HG02970 (cell line): ENCODE measurements around the gene TMEM259.

ENCODE experiments used
- ATAC-seq: cut with Tn5 transposase; IDR thresholded peaks from one replicate; pipeline ENCODE4 v1.9.1; 2021; ENCODE audit warnings: mild to moderate bottlenecking, moderate library complexity, moderate number of reproducible peaks; ENCODE audit not compliant: unreplicated experiment, low FRiP score

TMEM259 gene

DNA sequence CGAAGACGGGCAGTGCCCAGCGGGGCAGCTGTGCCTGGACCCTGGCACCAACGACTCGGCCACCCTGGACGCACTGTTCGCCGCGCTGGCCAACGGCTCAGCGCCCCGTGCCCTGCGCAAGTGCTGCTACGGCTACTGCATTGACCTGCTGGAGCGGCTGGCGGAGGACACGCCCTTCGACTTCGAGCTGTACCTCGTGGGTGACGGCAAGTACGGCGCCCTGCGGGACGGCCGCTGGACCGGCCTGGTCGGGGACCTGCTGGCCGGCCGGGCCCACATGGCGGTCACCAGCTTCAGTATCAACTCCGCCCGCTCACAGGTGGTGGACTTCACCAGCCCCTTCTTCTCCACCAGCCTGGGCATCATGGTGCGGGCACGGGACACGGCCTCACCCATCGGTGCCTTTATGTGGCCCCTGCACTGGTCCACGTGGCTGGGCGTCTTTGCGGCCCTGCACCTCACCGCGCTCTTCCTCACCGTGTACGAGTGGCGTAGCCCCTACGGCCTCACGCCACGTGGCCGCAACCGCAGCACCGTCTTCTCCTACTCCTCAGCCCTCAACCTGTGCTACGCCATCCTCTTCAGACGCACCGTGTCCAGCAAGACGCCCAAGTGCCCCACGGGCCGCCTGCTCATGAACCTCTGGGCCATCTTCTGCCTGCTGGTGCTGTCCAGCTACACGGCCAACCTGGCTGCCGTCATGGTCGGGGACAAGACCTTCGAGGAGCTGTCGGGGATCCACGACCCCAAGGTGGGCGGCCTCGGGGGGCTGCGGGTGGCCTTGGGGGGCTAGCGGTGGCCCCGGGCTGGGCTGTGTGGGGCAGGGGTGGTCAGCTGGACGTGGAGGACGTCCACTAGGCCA is 15.9 kb downstream of the TMEM259 start:
- ATAC-seq: no peak

DNA sequence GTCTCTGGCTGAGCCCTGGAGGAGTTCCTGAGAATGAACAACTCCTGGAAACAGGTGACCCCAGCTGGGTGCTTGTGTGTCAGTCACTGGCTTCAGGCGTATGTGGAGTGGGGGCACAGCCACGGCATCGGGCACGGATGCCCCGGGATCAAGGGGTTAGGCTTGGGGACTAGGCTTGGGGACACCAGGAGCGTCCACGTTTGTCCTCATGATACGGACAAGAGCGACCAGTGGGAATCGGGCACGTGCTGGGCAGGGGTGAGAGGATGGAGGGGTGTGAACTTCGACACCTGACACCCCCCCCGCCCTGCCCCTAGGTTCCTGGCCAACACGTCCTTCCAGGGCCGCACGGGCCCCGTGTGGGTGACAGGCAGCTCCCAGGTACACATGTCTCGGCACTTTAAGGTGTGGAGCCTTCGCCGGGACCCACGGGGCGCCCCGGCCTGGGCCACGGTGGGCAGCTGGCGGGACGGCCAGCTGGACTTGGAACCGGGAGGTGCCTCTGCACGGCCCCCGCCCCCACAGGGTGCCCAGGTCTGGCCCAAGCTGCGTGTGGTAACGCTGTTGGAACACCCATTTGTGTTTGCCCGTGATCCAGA is 16.6 kb downstream of the TMEM259 start:
- no peak for ATAC-seq

DNA sequence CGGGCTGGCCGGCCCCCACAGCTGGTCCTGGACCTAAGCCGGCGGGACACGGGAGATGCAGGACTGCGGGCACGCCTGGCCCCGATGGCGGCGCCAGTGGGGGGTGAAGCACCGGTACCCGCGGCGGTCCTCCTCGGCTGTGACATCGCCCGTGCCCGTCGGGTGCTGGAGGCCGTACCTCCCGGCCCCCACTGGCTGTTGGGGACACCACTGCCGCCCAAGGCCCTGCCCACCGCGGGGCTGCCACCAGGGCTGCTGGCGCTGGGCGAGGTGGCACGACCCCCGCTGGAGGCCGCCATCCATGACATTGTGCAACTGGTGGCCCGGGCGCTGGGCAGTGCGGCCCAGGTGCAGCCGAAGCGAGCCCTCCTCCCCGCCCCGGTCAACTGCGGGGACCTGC is 17.6 kb downstream of the TMEM259 start:
- no peak for ATAC-seq

DNA sequence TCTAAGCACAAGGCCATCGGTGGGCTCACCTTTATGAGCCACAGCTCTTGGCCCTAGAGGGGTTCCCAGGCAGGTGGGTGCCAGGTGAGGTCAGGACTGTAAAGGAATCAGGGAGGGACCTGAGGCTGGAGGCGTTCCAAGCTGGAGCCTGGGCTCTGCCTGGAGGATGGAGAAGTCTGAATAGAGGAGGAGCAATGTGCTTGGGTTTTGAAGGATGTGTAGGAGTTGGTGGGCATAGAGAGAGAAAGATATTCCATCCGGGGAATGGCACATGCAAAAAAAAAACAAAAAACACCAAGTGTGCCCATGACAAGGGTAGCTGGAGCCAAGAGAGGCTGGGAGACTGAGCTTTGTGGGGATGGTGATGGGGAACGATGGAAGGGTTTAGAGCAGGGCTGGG is 18.3 kb downstream of the TMEM259 start:
- no peak for ATAC-seq

DNA sequence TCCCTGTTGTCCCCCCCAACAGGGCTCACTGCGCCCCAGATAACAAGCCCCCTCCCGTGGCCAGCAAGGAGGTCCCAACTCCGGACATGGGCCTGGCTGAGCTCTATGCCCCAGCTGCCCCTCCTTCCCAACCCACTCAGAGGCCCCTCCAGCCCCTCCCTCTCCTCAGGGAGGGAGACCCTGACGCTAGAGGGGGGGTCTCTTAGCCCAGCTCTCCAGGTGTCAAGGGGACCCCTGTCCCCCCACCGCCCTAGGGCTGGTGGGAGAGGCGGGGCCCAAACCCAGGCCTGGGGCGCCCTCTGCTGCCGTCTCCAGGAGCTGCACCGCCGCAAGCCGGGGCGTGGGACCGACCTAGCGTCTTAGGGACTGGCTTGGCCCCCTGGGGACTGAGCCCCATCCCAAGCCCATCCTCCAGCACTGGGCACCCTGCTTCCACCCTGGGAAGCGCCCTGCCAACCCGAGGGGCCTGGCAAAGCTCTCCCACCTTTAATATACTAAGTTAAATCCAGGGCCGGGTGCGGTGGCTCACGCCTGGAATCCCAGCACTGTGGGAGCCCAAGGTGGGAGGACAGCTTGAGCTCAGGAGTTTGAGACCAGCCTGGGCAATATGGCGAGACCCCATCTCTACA is 19.3 kb downstream of the TMEM259 start:
- no peak for ATAC-seq

DNA sequence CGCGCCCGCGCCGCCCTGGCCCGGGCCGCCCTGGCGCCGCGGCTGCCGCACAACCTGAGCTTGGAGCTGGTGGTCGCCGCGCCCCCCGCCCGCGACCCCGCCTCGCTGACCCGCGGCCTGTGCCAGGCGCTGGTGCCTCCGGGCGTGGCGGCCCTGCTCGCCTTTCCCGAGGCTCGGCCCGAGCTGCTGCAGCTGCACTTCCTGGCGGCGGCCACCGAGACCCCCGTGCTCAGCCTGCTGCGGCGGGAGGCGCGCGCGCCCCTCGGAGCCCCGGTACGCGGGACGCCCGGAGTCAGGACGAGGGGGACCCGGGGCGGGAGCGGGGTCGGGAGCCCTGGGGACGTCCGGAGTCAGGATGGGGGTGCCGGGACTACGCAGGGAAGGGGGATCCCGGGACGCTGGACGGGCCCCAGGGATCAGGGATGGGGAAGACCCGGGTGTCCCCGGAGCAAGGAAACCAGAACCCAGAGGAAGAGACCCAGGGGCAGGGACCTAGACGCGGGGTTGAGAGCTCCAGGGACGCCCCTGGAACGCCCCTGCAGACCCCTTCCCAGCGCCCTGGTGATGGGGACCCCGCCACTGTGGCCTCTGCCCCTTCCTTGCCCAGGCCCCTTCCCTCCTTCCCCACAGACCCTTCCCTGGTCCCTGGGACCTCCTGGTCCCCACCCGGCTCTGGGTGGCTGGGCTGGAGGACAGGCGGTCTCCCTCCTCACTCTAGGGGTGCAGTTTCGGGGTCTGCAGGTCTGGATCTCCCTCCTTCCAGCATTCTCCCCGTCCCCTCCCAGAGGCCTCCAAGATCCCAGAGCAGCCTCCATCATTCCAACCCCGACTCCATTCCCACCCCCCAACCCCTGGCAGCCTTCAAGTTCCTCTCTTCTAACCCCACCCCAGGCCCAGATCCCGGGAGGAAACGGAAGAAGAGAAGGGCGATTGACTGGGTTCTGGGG is 20.1 kb downstream of the TMEM259 start:
- no peak for ATAC-seq

DNA sequence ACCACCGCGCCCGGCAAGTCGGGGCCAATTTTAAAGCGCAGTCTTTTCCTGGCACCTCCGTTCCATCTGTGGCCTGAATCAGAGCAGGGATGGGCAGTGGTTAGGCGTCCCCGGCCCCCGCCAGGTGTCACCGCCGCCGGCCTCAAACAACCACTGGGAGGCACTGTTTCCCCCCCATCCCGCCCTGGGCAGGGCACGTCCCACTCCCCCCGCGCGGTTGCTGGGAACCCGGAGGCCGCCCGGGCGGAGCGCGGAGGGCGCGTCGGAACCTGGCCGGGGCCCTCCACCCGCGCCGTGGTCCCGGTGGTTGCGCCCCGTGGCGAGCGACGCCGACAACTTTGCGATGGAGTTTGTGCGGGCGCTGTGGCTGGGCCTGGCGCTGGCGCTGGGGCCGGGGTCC is 20.8 kb downstream of the TMEM259 start, which contains the start of gene GRIN3B:
Gene GRIN3B (plus strand): TSS at position 325 of the 400 bp plus-strand sequence. CDS start 19 bp downstream, at position 344.
- no peak for ATAC-seq

DNA sequence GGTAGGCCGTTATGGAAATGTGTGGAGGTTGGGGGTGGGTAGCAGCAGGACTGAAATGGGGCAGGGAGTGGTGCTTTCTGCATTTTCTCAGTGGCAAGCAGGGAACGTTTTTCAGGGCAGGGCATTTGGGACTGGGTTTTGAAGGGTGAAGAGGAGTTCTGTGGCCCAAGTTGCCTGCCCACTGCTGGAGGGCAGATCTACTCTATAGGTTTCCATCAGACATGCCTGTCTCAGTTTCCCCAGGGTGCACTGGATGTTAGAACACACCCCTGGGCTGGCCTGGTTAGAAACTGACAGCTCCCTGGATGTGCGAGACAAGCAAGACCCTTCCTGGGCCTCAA is 21.6 kb downstream of the TMEM259 start:
- ATAC-seq: no peak

DNA sequence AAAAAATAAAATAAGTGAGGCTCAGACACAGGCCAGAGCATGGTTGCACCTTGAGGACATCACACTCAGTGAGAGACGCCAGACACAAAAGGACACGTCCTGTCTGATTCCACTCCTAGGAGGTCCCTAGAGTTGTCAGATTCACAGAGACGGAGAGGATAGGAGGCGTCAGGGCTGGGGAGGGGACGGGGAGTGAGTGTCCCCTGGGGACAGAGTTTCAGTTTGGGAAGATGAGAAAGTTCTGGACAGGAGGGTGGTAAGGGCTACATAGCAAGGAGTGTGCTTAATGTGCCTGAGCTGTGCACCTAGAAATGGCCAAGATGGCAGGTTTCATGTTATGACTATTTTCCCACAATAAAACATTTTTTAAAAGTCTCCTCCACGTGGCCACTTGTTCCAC is 22.9 kb downstream of the TMEM259 start:
- no peak for ATAC-seq

DNA sequence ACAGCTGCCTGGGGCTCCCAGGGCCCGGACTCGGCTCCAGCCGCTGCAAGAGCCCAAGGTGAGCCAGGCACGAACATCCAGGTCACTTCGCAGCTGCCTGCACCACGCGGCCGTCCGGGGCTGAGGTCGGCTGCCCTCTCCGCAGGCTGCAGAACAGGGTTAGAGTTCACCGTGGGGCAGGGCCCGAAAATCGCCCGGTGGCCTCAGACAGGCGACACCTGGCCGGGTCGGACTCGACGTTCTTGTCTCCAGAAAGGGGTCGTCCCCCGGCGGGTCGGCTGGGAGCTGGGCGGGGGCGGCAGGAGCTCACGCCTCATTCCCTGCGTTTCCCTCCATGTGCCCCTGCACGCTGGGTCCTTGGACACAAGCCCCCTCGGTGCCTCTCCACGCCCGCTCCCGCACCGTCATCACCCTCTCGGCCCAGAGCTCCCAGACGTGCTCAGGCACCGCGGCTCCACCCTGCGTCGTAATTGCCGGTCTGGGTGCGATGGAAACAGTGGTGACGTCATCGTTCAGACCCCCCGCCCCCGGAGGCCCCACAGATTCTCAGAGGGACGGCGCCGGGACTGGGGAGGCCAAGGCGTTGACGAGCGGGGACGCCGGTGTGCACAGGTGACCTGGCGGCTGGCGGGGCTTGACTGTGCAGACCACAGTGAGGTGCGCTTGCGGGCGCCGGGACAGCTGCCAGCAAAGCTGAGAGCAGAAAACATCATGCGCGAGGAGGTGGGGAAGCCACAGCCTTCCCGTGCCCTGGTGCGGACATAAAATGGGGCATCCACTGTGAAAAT is 24.7 kb downstream of the TMEM259 start:
- ATAC-seq: no peak

DNA sequence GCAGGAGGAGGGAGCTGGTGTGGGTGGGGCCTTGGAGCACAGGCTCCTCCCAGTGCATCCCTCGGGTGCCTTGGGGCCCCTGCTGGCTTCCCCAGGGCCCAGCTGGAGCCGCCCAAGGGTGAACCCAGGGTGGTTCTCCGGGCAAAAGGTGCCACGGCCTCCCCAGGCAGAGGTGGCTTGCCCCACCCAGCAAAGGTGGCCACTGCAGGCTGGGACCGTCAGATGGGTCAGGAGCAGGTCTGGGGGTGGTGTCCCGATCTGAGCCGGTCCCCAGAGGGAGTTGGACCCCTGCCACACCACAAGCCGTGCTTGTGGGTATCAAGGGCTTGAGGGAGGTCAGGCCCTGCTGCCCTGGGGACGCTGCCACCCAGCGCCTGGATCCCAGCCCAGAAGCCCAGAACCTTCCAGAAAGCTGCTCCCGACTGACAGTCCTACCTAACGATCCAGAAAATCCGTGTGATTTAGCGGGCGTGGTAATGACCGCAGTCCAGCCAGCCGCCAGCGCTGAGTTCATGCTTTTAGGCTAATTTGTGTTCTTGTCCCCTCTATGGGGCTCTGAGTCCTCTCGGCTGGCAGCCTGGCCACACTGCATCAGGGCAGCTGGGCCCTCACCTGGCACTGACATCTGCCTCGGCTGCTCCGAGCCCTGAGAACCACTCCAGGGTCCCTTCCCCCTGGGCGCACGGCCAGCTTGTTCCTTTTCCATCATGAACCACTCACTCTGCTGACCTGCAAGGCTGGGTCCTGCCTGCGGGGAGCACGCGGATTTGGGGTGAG is 25.7 kb downstream of the TMEM259 start:
- no peak for ATAC-seq

DNA sequence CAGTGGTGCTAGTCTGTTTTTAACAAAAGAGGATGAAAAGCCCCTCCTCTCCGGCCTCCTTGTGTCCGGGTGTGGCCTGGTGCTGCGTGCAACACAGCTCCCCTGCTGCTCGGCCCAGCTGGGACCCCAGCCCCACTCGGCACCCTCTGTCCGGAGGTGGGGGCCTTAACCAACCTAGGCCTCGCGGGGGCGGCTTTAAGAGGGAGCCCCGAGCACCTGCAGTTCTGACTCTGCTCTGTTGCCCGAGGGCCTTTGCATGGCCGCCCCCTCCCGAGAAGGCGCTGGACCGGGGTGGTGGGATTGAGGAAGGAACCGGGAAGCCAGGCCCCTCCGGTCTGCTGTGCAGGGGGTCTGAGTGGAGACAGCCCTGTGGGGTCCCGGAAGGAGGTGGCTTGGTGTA is 26.4 kb downstream of the TMEM259 start:
- ATAC-seq: no peak

DNA sequence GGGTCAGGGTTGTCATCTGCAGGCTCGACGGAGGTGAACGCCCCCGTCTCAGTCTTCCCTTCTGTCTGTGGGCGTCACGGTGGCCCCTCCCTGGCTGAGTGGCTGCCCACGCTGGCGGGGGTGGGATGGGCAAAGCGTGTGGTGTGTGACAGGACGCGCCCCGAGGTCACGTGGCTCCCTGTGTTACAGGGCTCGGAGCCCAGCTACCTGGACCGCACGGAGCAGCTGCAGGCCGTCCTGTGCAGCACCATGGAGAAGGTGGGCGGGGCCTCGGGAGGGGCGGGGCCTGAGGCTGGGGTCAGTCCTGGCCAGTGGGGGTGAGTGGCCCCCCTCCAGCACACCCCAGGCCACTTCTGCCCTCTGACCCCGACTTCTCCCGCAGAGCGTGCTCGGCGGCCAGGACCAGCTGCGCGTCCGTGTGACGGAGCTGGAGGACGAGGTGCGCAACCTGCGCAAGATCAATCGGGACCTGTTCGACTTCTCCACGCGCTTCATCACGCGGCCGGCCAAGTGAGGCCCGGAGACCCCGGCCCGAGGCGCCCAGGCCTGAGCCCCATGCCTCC is 27.0 kb downstream of the TMEM259 start:
- ATAC-seq: no peak

DNA sequence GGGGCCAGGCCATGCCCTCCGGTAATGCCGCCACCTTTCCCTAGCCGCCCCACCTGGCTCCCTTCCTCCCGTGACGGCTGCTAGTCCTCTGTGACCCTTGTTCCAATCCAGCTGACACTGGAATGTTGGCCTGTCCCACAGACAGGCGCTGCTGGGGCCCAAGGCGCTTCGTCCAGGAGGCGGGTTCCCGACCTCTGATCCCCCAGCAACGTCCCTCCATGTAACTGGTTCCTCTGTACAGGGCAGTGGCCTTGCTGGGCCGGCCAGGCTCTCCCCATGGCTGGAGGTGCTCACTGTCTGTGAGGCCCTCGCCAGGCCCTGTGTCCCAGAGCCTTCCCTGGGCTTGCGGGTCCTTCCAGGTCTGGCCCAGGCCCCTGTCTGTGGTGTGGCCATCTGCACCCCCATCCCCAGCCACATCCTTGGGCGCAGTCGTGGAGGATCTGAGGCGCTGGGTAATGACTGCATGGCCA is 27.5 kb downstream of the TMEM259 start:
- no peak for ATAC-seq

DNA sequence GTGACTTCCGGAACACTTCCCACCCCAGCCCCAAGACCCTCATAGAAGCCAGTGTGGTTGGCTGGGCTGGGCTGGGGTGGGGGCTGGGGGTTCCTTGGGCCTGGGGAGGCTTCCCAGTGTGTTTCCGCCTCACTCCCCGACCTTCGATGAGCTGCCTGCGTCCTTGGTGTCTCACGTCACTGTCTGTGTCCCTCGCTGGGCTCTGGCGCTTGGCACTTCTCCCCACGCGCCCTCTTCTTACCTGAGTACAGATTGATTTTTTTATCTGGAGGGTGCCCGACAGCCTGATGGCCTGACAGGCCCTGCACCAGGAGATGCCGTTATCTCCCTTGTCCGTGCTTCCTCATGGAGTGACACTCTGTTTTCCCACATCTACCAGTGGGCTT is 28.3 kb downstream of the TMEM259 start:
- ATAC-seq: no peak

DNA sequence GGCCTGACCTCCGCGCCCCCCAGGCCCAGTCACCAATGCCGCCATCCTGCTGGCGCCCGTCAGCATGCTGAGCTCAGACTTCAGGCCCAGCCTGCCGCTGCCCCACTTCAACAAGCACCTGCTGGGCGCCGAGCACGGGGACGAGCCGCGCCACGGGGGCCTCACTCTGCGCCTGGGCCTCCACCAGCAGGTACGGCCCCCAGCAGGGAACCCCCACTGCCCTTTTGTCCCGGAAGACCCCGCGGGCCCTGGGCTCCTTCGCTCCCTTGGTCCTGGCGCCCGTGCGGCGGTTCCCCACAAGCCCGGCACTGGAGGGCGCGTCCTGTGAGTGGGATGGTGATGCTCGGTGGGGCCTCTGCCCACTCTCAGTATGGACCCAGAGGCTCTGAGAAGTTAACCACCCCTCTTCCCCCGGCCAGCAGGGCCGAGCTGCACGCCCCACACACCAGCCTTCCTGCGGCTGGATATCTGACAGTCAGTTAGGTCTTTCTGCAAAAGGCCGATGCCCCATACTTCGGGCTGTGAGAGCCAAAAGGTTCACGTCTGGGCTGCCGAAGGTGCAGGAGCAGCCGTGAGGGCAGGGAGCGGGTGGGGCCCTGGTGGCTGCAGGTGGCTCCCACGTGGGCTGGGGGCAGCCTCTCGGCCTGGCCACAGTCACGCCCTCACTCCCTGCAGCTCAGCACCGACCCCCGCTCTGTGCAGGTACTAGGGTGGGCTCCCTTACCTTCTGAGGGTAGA is 28.8 kb downstream of the TMEM259 start:
- ATAC-seq: no peak

DNA sequence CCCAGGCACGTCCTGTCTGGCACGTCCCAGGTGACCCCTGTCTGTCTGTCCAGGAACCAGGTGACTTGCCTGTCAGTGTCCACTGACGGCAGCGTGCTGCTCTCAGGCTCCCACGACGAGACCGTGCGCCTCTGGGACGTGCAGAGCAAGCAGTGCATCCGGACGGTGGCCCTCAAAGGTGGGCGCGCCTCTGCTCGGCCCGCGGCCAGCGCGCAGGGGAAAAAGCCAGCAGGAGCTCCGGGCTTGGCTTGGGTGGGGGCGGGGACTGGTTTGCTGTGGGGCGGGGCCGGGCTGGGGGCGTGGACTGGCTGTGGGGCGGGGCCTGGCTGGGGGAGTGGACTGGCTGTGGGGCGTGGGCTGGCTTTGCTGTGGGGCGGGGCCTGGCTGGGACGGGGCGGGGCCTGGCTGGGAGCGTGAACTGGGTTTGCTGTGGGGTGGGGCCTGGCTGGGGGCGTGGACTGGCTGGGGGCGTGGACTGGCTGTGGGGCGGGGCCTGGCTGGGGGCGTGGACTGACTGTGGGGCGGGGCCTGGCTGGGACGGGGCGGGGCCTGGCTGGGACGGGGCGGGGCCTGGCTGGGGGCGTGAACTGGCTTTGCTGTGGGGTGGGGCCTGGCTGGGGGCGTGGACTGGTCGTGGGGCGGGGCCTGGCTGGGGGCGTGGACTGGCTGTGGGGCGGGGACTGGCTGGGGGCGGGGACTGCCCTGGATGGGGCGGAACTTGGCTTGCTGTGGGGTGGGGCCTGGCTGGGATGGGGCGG is 29.6 kb downstream of the TMEM259 start:
- ATAC-seq: no peak
